AG04450 (cell line): ENCODE measurements around the gene NHERF1. TPM values are rescaled to one million over a fixed set of nuclear protein-coding genes. Genes with fewer than 3 reads are reported as not detected.

Experiments used
- CTCF ChIA-PET: fragments of 300-600, 350-600 bp; formaldehyde crosslinking; extraction: SDS; loops from one replicate; lab custom pipeline; 2022; ENCODE audit warnings: antibody characterized with exemption, inconsistent platforms; lab: Charles Lee
- POLR2A ChIA-PET: fragments of 350-600 bp; formaldehyde crosslinking; extraction: SDS; loops from one replicate; lab custom pipeline; 2021; ENCODE audit warnings: antibody characterized with exemption, inconsistent platforms; lab: Yijun Ruan, JAX
- DNase-seq: peaks from one replicate; pipeline ENCODE4 v3.0.0-alpha.2; 2011; ENCODE audit warnings: low read depth, low spot score
- H3K27ac ChIP-seq: one replicate; pipeline ENCODE4 v1.5.1; 2012; ENCODE audit warnings: low read depth, low read length, control low read depth
- H3K27me3 ChIP-seq: one replicate; pipeline ENCODE4 v1.6.0; 2012; ENCODE audit warnings: low read length; ENCODE audit not compliant: control insufficient read depth, insufficient read depth
- H3K4me3 ChIP-seq: 2 replicates; pipeline ENCODE4 v1.5.1; 2011; ENCODE audit warnings: mild to moderate bottlenecking, low read depth, low read length, control low read depth
- H3K9me3 ChIP-seq: 2 replicates; pipeline ENCODE4 v1.5.1; 2012; ENCODE audit warnings: low read length; ENCODE audit not compliant: control insufficient read depth, insufficient read depth
- CTCF ChIP-seq: IDR thresholded peaks from 2 replicates; pipeline ENCODE4 v1.5.1; 2011; ENCODE audit warnings: low read depth, low read length, control low read depth, inconsistent platforms
- polyA plus RNA-seq: library from polyadenylated mRNA; depleted of rRNA; stranded (reverse); fragments of >200 nt; gene quantifications from 2 replicates; pipeline ENCODE4 v1.2.3, GENCODE V29; 2011

Gene NHERF1
- polyA plus RNA-seq, 1 experiment: 10.5 TPM

GRCh38 chr17:74776044-74776962, 27.9 kb downstream of the NHERF1 start, which contains the start of gene NAT9:
Gene NAT9 (minus strand): TSS chr17:74776345. CDS start chr17:74775698, 647 bp downstream.
- POLR2A ChIA-PET: interaction anchor here (0.6 to 1.0 kb wide), 8 partner anchors 14 to 1729 kb away, joined by 3 to 9 read pairs (median 4); partner anchors contain the start of gene FDXR
- CTCF ChIA-PET: interaction anchor here (0.5 to 5.8 kb wide), 10 partner anchors 9 to 184 kb away, joined by 3 to 45 read pairs (median 4); partner anchors contain the start of gene RAB37
- peak within 1 kb of the TSS; percentile 93 for H3K4me3 ChIP-seq
- H3K9me3 ChIP-seq: no peaks in the 10 kb centered on the region
- peak; percentile 86 for DNase-seq
- H3K27me3 ChIP-seq: no peaks in the 10 kb centered on the region
- TF ChIP-seq CTCF: no peak
- H3K27ac ChIP-seq: peak within 1 kb of the TSS; percentile 31

- ChIA-PET POLR2A (interaction anchor here (0.8 to 1.0 kb wide), 4 partner anchors 24 to 96 kb away, joined by 3 to 9 read pairs (median 4); partner anchors contain the start of gene FDXR), CTCF (interaction anchor here (0.8 to 5.8 kb wide), 7 partner anchors 14 to 184 kb away, joined by 3 to 45 read pairs (median 5); no protein-coding TSS in a partner anchor)
- no peaks in the 10 kb centered on the region for H3K9me3 ChIP-seq
- H3K27ac ChIP-seq: no peak overlapping the region
- TF ChIP-seq CTCF: no peak
- no peaks in the 10 kb centered on the region for H3K27me3 ChIP-seq
- DNase-seq: no peak
- peak overlapping the region; percentile 85 for H3K4me3 ChIP-seq
These were observed 28.6 kb downstream of the NHERF1 start for GRCh38 chr17:74776990-74777389.

GRCh38 chr17:74777901-74778515, 29.6 kb downstream of the NHERF1 start:
- H3K27me3 ChIP-seq: no peaks in the 10 kb centered on the region
- no peak overlapping the region for H3K27ac ChIP-seq
- TF ChIP-seq CTCF: no peak
- ChIA-PET CTCF (interaction anchor here (2.5 to 5.8 kb wide), 2 partner anchors 13 kb away, joined by 18 to 45 read pairs; no protein-coding TSS in a partner anchor), POLR2A (no interaction called here)
- no peaks in the 10 kb centered on the region for H3K9me3 ChIP-seq
- no peak overlapping the region for H3K4me3 ChIP-seq
- DNase-seq: no peak

- CTCF ChIA-PET: interaction anchor here (0.7 to 2.5 kb wide), 2 partner anchors 8 to 13 kb away, joined by 3 to 18 read pairs; no protein-coding TSS in a partner anchor
These were observed 30.5 kb downstream of the NHERF1 start for GRCh38 chr17:74778960-74779359.

More at GRCh38 chr17:74778960-74779359, 30.5 kb downstream of the NHERF1 start:
- TF ChIP-seq CTCF: no peak
- H3K27ac ChIP-seq: no peak overlapping the region
- H3K4me3 ChIP-seq: no peak overlapping the region
- no peak for DNase-seq
- POLR2A ChIA-PET: no interaction called here
- no peaks in the 10 kb centered on the region for H3K27me3 ChIP-seq
- no peaks in the 10 kb centered on the region for H3K9me3 ChIP-seq
